ENCODE results near the gene FBXW8.

DNA sequence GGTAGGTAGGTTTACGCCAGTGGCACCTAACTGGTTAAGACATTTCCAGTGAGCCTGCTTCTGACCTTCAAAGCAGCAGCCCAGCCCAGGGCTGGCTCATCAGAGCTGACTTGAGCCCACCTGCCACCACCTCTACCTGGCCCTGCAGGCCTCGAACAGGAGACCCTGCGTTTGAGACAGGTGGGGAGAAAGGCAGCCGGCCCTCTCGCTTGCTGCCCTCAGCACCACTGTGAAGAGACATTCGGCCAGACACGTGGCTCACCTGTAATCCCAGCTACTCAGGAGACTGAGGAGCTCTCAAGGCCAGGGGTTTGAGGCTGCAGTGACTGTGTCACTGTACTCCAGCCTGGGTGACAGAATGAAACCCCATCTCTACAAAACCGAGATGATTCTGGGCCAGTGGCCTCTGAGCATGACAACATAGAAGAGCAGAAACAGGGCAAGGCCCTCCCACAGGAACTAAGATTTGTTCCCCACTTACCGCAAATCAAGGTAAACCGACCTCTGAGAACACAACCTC is 114.3 kb downstream of the FBXW8 start:
- TF ChIP-seq ZNF121 (tag by site-specific recombination; IDR thresholded peaks at IDR 0.05) = no peak
- TF ChIP-seq SP2 (tag by site-specific recombination; IDR thresholded peaks at IDR 0.05) = no peak
- TF ChIP-seq, protein P1, sequence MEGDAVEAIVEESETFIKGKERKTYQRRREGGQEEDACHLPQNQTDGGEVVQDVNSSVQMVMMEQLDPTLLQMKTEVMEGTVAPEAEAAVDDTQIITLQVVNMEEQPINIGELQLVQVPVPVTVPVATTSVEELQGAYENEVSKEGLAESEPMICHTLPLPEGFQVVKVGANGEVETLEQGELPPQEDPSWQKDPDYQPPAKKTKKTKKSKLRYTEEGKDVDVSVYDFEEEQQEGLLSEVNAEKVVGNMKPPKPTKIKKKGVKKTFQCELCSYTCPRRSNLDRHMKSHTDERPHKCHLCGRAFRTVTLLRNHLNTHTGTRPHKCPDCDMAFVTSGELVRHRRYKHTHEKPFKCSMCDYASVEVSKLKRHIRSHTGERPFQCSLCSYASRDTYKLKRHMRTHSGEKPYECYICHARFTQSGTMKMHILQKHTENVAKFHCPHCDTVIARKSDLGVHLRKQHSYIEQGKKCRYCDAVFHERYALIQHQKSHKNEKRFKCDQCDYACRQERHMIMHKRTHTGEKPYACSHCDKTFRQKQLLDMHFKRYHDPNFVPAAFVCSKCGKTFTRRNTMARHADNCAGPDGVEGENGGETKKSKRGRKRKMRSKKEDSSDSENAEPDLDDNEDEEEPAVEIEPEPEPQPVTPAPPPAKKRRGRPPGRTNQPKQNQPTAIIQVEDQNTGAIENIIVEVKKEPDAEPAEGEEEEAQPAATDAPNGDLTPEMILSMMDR (tag by site-specific recombination; IDR thresholded peaks at IDR 0.05) = no peak
- no peak for TF ChIP-seq ZNF585B (tag by site-specific recombination; IDR thresholded peaks at IDR 0.05)
- no peak for TF ChIP-seq ZFP3 (tag by site-specific recombination; IDR thresholded peaks at IDR 0.05; ENCODE audit: low read depth)
- no peak for TF ChIP-seq ZNF76 (tag by site-specific recombination; IDR thresholded peaks at IDR 0.05; ENCODE audit: borderline replicate concordance, low read depth)
- no peak for TF ChIP-seq ZNF561 (tag by site-specific recombination; IDR thresholded peaks at IDR 0.05; ENCODE audit: borderline replicate concordance)
- TF ChIP-seq IKZF3 (tag by site-specific recombination; IDR thresholded peaks at IDR 0.05) = no peak
- TF ChIP-seq ZNF776 (tag by site-specific recombination; IDR thresholded peaks at IDR 0.05; ENCODE audit: borderline replicate concordance) = no peak
- TF ChIP-seq ZSCAN30 (tag by site-specific recombination; IDR thresholded peaks at IDR 0.05) = no peak
